DND-41 (cell line): ENCODE results near the gene PABPC1L2B.
"Not testable (repeated sequence)": the region's sequence is repeated elsewhere in the genome, so short reads cannot be mapped to it uniquely, and the experiment has no call there.

Source experiments
- ATAC-seq: fragments of 200-7000 bp; cut with Tn5 transposase; 3 replicates; pipeline ENCODE4 v1.9.1; 2021; ENCODE audit warnings: low read depth; ENCODE audit not compliant: insufficient read depth
- DNase-seq: peaks from one replicate; pipeline ENCODE4 v3.0.0-alpha.2; 2020
- H2AFZ ChIP-seq: 2 replicates; pipeline ENCODE4 v1.6.0; 2012; ENCODE audit warnings: low read depth, low read length
- H3K27ac ChIP-seq: 2 replicates; pipeline ENCODE4 v1.5.1; 2012; ENCODE audit warnings: low read length, inconsistent platforms
- H3K27me3 ChIP-seq: fragments of 200-600 bp; sonication (generic); 2 replicates; pipeline ENCODE4 v1.6.0; 2012; ENCODE audit warnings: low read length, mild to moderate bottlenecking, inconsistent platforms; ENCODE audit not compliant: insufficient read depth, poor library complexity
- H3K36me3 ChIP-seq: 2 replicates; pipeline ENCODE4 v1.5.1; 2012; ENCODE audit warnings: low read length, inconsistent platforms; ENCODE audit not compliant: insufficient read depth
- H3K4me1 ChIP-seq: 2 replicates; pipeline ENCODE4 v1.5.1; 2012; ENCODE audit warnings: mild to moderate bottlenecking, low read length; ENCODE audit not compliant: insufficient read depth
- H3K4me2 ChIP-seq: 2 replicates; pipeline ENCODE4 v1.6.0; 2012; ENCODE audit warnings: mild to moderate bottlenecking, moderate library complexity, low read length, inconsistent platforms; ENCODE audit not compliant: insufficient read depth
- H3K4me3 ChIP-seq, 2 experiments: fragments of 200-600 bp in 1 of 2; shearing (Covaris generic) in 1 of 2; 2 replicates each; pipeline ENCODE4 v1.5.1; 2012 to 2016; ENCODE audit warnings: inconsistent platforms in 2 of 2, low read length in 2 of 2, mild to moderate bottlenecking in 2 of 2, low read depth in 1 of 2, moderate library complexity in 1 of 2
- H3K79me2 ChIP-seq: 2 replicates; pipeline ENCODE4 v1.6.0; 2012; ENCODE audit warnings: low read length, inconsistent platforms; ENCODE audit not compliant: insufficient read depth
- H3K9ac ChIP-seq: 2 replicates; pipeline ENCODE4 v1.6.0; 2012; ENCODE audit warnings: low read depth, mild to moderate bottlenecking, inconsistent platforms, low read length, moderate library complexity
- H3K9me3 ChIP-seq: 2 replicates; pipeline ENCODE4 v1.5.1; 2012; ENCODE audit warnings: low read length, moderate library complexity, mild to moderate bottlenecking, inconsistent platforms; ENCODE audit not compliant: insufficient read depth, severe bottlenecking
- H4K20me1 ChIP-seq: 2 replicates; pipeline ENCODE4 v1.6.0; 2012; ENCODE audit warnings: low read length; ENCODE audit not compliant: insufficient read depth
- CTCF ChIP-seq: IDR thresholded peaks from 2 replicates; pipeline ENCODE4 v1.5.1; 2012; ENCODE audit warnings: borderline replicate concordance, low read length, moderate library complexity, mild to moderate bottlenecking; ENCODE audit not compliant: poor library complexity, severe bottlenecking; ENCODE audit errors: extremely low read depth
- EZH2 ChIP-seq: IDR thresholded peaks from 3 replicates; pipeline ENCODE4 v1.6.1; 2012; ENCODE audit warnings: borderline replicate concordance, low read depth, mild to moderate bottlenecking, moderate library complexity, low read length, inconsistent platforms; ENCODE audit not compliant: severe bottlenecking

The PABPC1L2B gene

GRCh38 chrX:73021361-73022092, 18.8 kb downstream of the PABPC1L2B start:
- no peaks in the 10 kb centered on the region for H3K4me1 ChIP-seq
- no peak overlapping the region for H3K27ac ChIP-seq
- H3K79me2 ChIP-seq: no peaks in the 10 kb centered on the region
- H3K36me3 ChIP-seq: no peaks in the 10 kb centered on the region
- TF ChIP-seq CTCF (no peak), EZH2 (no peak)
- H3K9ac ChIP-seq: no peak overlapping the region
- no peak overlapping the region for H2AFZ ChIP-seq
- H3K4me3 ChIP-seq: no peak overlapping the region
- DNase-seq: no peak
- H3K4me2 ChIP-seq: no peak overlapping the region
- H3K9me3 ChIP-seq: no peaks in the 10 kb centered on the region
- no peaks in the 10 kb centered on the region for H4K20me1 ChIP-seq
- H3K27me3 ChIP-seq: no peaks in the 10 kb centered on the region
- no peak for ATAC-seq

GRCh38 chrX:73022093-73022445, 19.3 kb downstream of the PABPC1L2B start:
- H4K20me1 ChIP-seq, H3K36me3 ChIP-seq, H2AFZ ChIP-seq, ATAC-seq, H3K9me3 ChIP-seq, H3K9ac ChIP-seq, H3K4me3 ChIP-seq, H3K4me2 ChIP-seq, H3K79me2 ChIP-seq, H3K27ac ChIP-seq, DNase-seq, H3K27me3 ChIP-seq, H3K4me1 ChIP-seq: not testable (repeated sequence)

GRCh38 chrX:73028876-73029275, 26.1 kb downstream of the PABPC1L2B start:
- no peak overlapping the region for H3K4me2 ChIP-seq

More at GRCh38 chrX:73028876-73029275, 26.1 kb downstream of the PABPC1L2B start:
- no peak for DNase-seq
- Histone ChIP-seq H3K27ac (no peak overlapping the region), H3K36me3 (no peaks in the 10 kb centered on the region), H3K4me1 (no peaks in the 10 kb centered on the region), H2AFZ (no peak overlapping the region), H4K20me1 (no peaks in the 10 kb centered on the region), H3K27me3 (no peaks in the 10 kb centered on the region), H3K9ac (no peak overlapping the region), H3K9me3 (no peaks in the 10 kb centered on the region), H3K4me3 (no peak overlapping the region), H3K79me2 (no peaks in the 10 kb centered on the region)
- ATAC-seq: no peak
- TF ChIP-seq EZH2: no peak
- no peak for TF ChIP-seq CTCF
